HepG2 (cell line): ENCODE measurements around the gene PRPF4. TPM values are rescaled to one million over a fixed set of nuclear protein-coding genes. Genes with fewer than 3 reads are reported as not detected.

Source experiments
- CENPX ChIP-seq: sonication (generic); formaldehyde crosslinking; IDR thresholded peaks from 2 replicates; pipeline ENCODE4 v1.9.0; 2021; ENCODE audit warnings: mild to moderate bottlenecking, missing genetic modification reagents, moderate library complexity
- FOXA1 ChIP-seq, 2 experiments: fragments of 450-650 bp in 1 of 2; sonication (generic) in 1 of 2; formaldehyde crosslinking in 1 of 2; IDR thresholded peaks; 2 replicates each; pipeline versions ENCODE4 v1.4.0 to v1.6.1; 2016 to 2020; ENCODE audit warnings: missing genetic modification reagents in 1 of 2
- HNF1A ChIP-seq, 2 experiments: sonication (generic) in 1 of 2; formaldehyde crosslinking in 1 of 2; IDR thresholded peaks; 2 replicates each; pipeline versions ENCODE4 v1.4.0 to v1.6.1; 2016 to 2020; ENCODE audit warnings: borderline replicate concordance in 1 of 2, low read depth in 1 of 2, mild to moderate bottlenecking in 1 of 2, missing genetic modification reagents in 1 of 2
- ISL2 ChIP-seq: sonication (generic); formaldehyde crosslinking; IDR thresholded peaks from 2 replicates; pipeline ENCODE4 v1.5.0; 2020; ENCODE audit warnings: missing genetic modification reagents
- KLF6 ChIP-seq: IDR thresholded peaks from 2 replicates; pipeline ENCODE4 v1.8.0; 2016; ENCODE audit warnings: missing biosample characterization, missing genetic modification reagents
- NR2C2 ChIP-seq: sonication (generic); formaldehyde crosslinking; IDR thresholded peaks from 2 replicates; pipeline ENCODE4 v1.4.0; 2020; ENCODE audit warnings: missing genetic modification reagents, mild to moderate bottlenecking, moderate library complexity, borderline replicate concordance
- PHF21A ChIP-seq: sonication (generic); formaldehyde crosslinking; IDR thresholded peaks from 2 replicates; pipeline ENCODE4 v1.5.0; 2020; ENCODE audit warnings: mild to moderate bottlenecking, missing genetic modification reagents
- POLR2AphosphoS2 ChIP-seq: IDR thresholded peaks from 2 replicates; pipeline ENCODE4 v1.6.1; 2011; ENCODE audit warnings: low read depth, low read length, improper control_type of control experiment
- POLR2AphosphoS5 ChIP-seq: IDR thresholded peaks from 2 replicates; pipeline ENCODE4 v1.6.1; 2012; ENCODE audit warnings: low read depth, low read length
- RFX5 ChIP-seq: IDR thresholded peaks from 2 replicates; pipeline ENCODE4 v1.6.1; 2011; ENCODE audit warnings: low read depth, low read length, improper control_type of control experiment
- SIX1 ChIP-seq: sonication (generic); formaldehyde crosslinking; IDR thresholded peaks from 2 replicates; pipeline ENCODE4 v1.4.0; 2020; ENCODE audit warnings: missing genetic modification reagents, borderline replicate concordance
- SIX4 ChIP-seq: sonication (generic); formaldehyde crosslinking; IDR thresholded peaks from 2 replicates; pipeline ENCODE4 v1.4.0; 2020; ENCODE audit warnings: missing genetic modification reagents
- TFAP4 ChIP-seq: sonication (generic); IDR thresholded peaks from 2 replicates; pipeline ENCODE4 v1.6.1; 2016; ENCODE audit warnings: low read depth, borderline replicate concordance
- TIGD3 ChIP-seq: sonication (generic); formaldehyde crosslinking; IDR thresholded peaks from 2 replicates; pipeline ENCODE4 v1.5.1; 2020; ENCODE audit warnings: mild to moderate bottlenecking, missing genetic modification reagents, borderline replicate concordance
- TOPORS ChIP-seq: sonication (generic); formaldehyde crosslinking; IDR thresholded peaks from 2 replicates; pipeline ENCODE4 v1.8.0; 2023; ENCODE audit warnings: mild to moderate bottlenecking, missing genetic modification reagents
- ZNF253 ChIP-seq: sonication (generic); formaldehyde crosslinking; IDR thresholded peaks from 2 replicates; pipeline ENCODE4 v1.8.0; 2022; ENCODE audit warnings: mild to moderate bottlenecking, missing genetic modification reagents, borderline replicate concordance
- ZNF460 ChIP-seq: sonication (generic); formaldehyde crosslinking; IDR thresholded peaks from 2 replicates; pipeline ENCODE4 v1.5.1; 2020; ENCODE audit warnings: missing genetic modification reagents, mild to moderate bottlenecking, borderline replicate concordance
- ZNF691 ChIP-seq: sonication (generic); formaldehyde crosslinking; IDR thresholded peaks from 2 replicates; pipeline ENCODE4 v1.4.0; 2020; ENCODE audit warnings: missing genetic modification reagents, low read depth, mild to moderate bottlenecking, borderline replicate concordance
- ZNF773 ChIP-seq: sonication (generic); formaldehyde crosslinking; IDR thresholded peaks from 2 replicates; pipeline ENCODE4 v1.4.0; 2020; ENCODE audit warnings: missing genetic modification reagents, borderline replicate concordance
- ZNF792 ChIP-seq: IDR thresholded peaks from 2 replicates; pipeline ENCODE4 v1.6.1; 2016
- polyA plus RNA-seq, 8 experiments: library from polyadenylated mRNA; depleted of rRNA in 3 of 8; stranded (reverse) in 7 of 8; unstranded in 1 of 8; fragments of >200 nt; fragmentation: Illumina TruSeq in 4 of 8; extraction: Trizol in 4 of 8; gene quantifications; 2 replicates each; pipeline versions ENCODE4 v1.2.1 to v1.2.3, GENCODE V29; 2011 to 2016; ENCODE audit warnings: low read depth in 4 of 8, missing spikeins in 1 of 8, mixed read lengths in 1 of 8; ENCODE audit not compliant: insufficient read depth in 1 of 8
- total RNA-seq, 5 experiments: library from RNA; depleted of rRNA; stranded (reverse); fragments of >200 nt; fragmentation: Illumina TruSeq; extraction: Trizol; gene quantifications; 2 replicates each; pipeline ENCODE4 v1.2.3, GENCODE V29; 2016; ENCODE audit warnings: low read depth in 1 of 5

The PRPF4 gene
- total and polyA plus RNA-seq, 2 of the 13 experiments (the other 11 are each of a cell fraction or from before 2014, with no cell fraction given) = 10.3 to 49.0 TPM

- TF ChIP-seq TFAP4 (no peak; the same call in 1 of the 2 replicates), SIX4 (CRISPR knock-in tag) (peak; percentile 22; the same call in 1 of the 2 replicates), TOPORS (CRISPR knock-in tag) (no peak), KLF6 (0 out of 2 replicates have a peak, but pooled peaks have one; percentile 66), POLR2AphosphoS5 (peak; percentile 42; the same call in 1 of the 2 replicates), PHF21A (peak; percentile 48; the same call in 1 of the 2 replicates), HNF1A (IDR thresholded peaks at IDR 0.05; ENCODE audit: low read depth) (no peak; the same call in 1 of the 2 replicates), HNF1A (CRISPR knock-in tag; IDR thresholded peaks at IDR 0.05; ENCODE audit: borderline replicate concordance) (0 out of 2 replicates have a peak, but pooled peaks have one; percentile 25), ZNF253 (CRISPR knock-in tag) (no peak), ZNF460 (CRISPR knock-in tag) (no peak), RFX5 (0 out of 2 replicates have a peak, but pooled peaks have one; percentile 26), POLR2AphosphoS2 (no peak), SIX1 (CRISPR knock-in tag) (peak; percentile 70; the same call in 1 of the 2 replicates), ZNF773 (CRISPR knock-in tag) (no peak), ZNF691 (CRISPR knock-in tag) (no peak), FOXA1 (IDR thresholded peaks at IDR 0.05) (no peak), FOXA1 (CRISPR knock-in tag; IDR thresholded peaks at IDR 0.05) (peak; percentile 57; the same call in 1 of the 2 replicates), ISL2 (CRISPR knock-in tag) (peak; percentile 65; the same call in 1 of the 2 replicates), NR2C2 (no peak), ZNF792 (peak; percentile 58; the same call in 1 of the 2 replicates), CENPX (CRISPR knock-in tag) (no peak), TIGD3 (CRISPR knock-in tag) (no peak)
These were observed 47.3 kb upstream of the PRPF4 start (continued) for GRCh38 chr9:113228130-113228665.
